ENCODE data around the gene ANKRD13D.
"Not testable (repeated sequence)": the region's sequence is repeated elsewhere in the genome, so short reads cannot be mapped to it uniquely, and the experiment has no call there.

The ANKRD13D gene

GRCh38 chr11:67307545-67308001 lies 18.5 kb downstream of the ANKRD13D start:
- DNase-seq: no peak

GRCh38 chr11:67308031-67308866 lies 19.1 kb downstream of the ANKRD13D start:
- no peak for DNase-seq

- DNase-seq: no peak
These were observed 20.1 kb downstream of the ANKRD13D start for GRCh38 chr11:67309166-67309565.

- DNase-seq: no peak
These were observed 20.6 kb downstream of the ANKRD13D start for GRCh38 chr11:67309661-67310061.

DNA sequence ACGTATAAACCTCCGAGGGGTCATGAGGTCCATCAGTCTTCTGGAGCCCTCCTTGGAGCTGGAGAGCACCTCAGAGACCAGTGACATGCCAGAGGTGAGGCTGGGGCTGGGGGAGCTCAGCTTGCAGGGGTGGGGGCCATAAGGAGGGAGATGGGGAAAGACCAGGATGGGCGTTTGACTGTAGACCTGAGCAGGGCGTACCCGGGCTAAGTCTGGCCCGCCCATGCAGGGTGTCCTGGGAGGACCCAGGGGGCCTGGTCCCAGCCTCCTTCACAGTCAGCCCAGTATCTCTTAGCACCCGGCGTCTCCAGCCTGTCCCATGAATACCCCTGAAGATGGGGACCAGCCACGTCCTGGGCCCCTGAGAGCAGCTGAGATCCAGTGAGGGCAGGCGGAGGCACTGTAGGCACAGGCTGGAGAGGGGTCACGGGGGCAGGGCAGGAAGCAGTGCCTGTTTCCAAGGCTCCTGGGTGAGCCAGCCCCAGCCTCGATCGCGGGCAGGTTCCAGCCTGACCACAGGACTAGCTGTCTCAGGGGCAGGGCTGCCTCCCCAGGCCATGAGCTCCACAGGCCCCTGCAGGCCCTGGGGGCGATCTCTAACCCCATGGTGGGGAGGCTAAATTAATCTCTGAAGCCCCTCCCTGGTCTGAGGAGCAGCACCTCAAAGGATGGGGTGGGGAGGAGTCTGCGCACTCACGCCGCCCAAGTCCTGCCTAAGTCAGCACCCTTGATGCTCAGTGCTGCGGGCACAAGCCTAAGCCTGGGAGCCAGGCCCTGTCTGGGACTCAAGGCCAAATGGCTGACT lies 21.3 kb downstream of the ANKRD13D start:
- DNase-seq: no peak

DNA sequence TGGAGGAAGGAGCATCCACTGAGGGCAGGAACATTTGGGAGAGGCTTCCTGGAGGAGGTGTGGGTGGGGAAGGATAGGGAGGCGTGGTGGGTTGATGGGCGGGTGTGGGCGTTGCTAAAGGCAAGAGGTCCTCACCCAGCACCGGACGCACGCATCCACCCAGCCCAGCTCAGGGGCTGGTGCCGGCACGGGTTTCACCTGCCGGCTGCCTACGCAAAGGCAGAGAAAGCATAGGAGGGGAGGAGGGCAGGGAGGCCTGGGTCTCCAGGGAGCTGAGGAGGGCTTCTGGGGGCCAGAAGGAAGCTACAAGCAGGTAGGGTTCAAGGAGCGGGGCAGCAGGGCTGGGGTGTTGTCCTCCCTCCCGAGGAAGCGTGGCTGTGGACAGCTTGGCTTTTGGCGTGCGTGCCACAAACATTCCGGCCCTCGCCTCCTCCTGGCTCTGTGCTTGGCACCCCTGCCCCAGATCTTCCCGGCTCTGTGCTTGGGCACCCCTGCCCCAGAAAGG lies 22.0 kb downstream of the ANKRD13D start:
- DNase-seq: no peak

GRCh38 chr11:67311556-67312082 lies 22.5 kb downstream of the ANKRD13D start:
- DNase-seq: no peak

DNA sequence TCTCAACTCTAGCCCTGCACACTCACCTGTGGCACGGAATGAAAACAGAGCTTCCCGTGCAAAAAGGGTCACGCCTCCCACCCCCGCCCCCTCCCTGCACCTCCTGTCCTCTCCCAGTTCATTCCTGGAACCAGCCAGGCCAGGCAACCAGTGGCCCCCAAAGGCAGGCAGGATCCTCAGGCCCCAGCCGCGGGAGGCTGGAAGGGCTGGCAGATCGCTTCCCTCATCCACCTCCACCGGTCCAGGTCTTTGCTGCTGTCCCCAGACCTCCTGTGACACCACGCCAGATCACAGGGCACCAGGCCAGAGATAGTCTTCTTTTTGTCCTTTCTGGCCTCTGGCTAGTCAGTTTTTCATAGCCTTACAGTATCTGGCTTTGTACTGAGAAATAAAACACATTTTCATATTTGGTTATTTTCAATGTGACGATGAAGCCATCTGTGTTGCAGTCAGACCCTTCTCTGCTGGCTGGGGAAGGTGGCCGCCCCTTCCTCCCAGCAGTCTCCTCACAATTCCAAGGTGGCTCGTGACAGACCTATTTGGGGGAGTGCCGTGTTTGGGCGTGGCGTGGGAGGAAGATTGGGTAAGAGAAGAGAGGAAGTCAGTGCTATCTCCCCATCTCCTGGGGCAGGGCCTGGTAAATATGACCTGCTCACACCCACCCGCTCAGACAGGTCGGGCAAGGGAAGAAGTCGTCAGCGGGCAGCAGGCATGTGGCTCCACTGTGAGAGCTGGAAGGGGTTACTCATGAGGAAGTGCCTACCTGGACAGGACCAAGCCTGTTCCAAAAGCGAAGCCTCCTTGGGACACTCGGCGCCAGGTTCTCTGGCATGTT lies 23.3 kb downstream of the ANKRD13D start:
- DNase-seq: no peak

DNA sequence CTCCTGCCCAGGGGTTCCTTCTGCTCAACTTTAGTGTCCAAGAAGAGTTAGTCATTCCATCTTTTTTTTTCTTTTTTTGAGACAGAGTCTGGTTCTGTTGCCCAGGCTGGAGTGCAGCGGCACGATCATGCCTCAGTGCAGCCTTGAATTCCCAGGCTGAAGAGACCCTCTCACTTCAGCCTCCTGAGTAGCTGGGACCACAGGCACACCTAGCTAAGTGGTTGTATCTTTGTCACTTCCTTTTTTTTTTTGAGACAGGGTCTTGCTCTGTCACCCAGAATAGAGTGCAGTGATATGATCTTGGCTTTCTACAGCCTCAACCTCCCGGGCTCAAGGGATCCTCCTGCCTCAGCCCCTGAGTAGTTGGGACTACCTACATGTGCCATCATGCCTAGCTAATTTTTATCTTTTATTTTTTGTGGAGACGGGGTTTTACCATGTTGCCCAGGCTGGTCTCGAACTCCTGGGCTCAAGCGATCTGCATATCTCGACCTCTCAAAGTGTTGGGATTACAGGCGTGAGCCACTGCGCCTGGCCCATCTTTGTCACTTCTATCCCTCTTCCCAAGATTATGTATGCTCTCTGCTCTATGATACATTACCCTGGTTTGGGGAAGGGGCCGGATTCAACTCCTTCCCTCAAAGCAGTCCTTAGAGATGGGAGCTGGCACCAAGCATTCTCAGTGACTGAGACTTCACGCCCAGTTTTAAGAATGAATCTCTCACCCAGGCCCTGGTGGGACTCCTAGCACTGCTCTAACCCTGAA lies 24.2 kb downstream of the ANKRD13D start:
- no peak for DNase-seq

DNA sequence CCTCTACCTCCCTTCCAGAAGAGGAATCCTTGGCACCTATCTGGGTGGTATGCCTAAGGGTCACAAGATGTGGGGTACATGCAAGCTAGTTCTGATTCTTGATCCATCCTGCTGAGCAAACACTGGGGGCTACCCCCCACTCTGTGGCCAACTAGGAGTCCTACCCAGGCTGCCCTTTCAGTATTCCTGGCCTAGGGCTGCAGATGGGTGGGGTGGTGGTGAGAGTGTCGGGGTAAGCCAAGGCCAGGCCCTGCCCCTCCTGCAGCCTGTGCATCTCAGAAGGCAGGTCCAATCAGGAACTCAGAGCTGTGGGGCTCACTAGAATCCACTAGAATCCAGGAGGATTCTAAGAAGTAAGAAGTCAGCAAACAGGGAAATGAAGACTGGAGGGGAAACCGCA lies 25.1 kb downstream of the ANKRD13D start:
- no peak for DNase-seq

GRCh38 chr11:67315325-67315909 lies 26.3 kb downstream of the ANKRD13D start:
- no peak for DNase-seq

GRCh38 chr11:67316882-67317204 lies 27.7 kb downstream of the ANKRD13D start:
- no peak for DNase-seq

GRCh38 chr11:67317205-67317887 lies 28.2 kb downstream of the ANKRD13D start:
- peak; percentile 98 for DNase-seq

DNA sequence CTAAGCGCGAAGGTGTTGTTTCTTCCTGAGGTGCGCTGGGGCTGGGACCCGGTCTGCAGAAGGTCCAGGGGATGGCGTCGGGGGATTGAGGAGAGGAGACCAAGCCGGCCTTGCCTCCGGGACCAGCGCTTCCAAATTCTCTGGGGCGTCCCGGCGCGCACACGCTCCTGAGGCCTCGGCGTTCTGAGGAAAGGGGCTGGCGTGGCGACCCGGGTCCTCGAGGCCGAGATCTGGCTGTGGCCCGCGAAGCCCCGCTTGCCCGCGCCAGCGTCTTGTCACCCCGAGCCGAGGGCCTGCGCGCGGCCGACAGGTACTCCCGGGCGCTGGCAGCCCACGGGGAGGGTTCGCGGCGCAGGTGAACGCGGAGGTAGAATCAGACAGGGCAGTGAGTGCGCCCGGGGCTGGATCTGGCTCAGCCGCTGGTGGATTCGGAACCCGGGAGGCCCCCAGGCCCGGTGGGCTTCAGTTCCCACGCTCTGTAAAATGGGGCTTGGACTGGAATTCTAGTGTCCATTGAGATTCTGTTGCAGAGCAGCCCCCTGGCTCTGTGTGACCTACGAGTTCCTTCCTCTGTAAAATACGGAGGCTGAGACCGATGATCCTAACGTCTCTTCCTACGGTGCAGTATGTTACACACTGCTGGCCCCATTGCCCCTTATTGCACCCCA lies 28.9 kb downstream of the ANKRD13D start:
- no peak for DNase-seq

DNA sequence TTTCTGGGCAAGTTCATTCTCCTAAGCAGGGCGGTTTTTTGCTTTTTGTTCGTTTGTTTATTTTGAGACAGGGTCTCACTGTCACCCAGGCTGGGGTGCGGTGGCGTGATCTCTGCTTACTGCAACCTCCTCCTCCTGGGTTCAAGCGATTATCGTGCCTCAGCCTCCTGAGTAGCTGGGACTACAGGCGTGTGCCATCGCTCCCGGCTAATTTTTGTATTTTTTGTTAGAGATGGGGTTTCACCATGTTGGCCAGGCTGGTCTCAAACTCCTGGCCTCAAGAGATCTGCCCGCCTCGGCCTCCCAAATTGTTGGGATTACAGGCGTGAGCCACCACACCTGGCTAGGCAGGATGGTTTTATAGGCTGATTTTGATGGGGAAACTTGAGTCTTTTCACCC lies 29.8 kb downstream of the ANKRD13D start:
- DNase-seq: not testable (repeated sequence)

DNA sequence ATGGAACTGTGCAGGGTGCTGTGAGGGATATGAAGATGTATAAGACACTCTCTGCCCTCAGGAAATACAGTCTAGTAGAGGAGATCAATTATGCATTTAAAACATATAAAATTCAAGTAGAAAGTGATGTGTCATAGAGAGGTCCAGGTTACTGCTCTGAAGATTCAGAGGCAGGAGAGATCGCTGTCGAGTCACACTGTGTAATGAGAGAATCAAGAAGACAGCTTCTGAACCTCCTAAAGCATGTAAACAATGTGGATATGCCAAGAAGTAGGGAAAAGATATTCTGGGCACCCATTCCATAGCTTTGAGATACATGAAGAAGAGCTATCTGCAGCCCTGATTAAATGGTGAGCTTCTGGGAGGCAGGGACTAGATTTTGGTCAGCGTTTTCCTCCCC lies 30.9 kb downstream of the ANKRD13D start:
- no peak for DNase-seq

DNA sequence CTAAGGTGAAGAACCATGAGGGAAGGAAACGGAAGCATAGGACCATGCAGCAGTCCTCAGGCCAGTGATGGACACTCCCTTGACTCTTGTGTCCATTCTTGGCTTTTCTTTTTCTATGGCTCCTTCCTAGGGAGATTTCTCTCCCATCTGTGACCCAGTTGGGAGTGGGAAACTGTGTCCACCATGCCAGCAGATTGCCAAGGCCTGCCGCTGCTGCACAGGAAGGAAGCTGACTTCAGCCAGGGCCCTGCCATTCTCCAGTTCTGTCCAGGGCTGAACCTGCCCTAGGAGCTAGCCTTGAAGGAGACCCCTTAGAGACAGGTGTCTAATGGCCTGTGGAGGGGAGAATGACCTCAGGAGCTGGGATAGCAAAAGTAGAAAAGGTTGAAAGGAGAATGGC lies 31.6 kb downstream of the ANKRD13D start:
- no peak for DNase-seq

DNA sequence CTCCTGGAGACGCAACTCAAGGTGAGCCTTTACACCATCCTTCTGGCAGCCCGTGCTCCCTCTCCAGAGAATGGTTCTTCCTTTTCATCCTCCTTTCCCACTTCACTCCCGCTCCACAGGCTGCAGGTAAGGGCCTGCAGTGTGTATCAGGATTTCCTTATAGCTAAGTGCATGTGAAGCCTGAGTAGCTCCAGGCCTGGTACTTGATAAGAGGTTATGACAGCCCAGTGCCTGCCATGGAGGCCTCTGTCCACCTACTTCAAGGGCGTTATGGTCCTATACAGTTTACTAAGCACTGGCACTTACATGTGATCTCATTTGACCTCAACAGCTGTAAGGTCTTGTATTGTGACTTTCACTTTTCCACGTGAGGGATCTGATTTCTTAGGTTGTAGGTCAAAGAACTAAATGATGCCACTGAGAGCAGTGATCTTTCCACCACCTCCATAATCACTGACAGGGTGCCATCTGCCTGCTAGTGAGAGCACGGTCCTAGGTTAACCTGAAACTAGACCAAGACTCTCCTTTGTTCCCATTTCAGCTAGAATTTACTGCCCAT lies 32.3 kb downstream of the ANKRD13D start:
- DNase-seq: no peak

GRCh38 chr11:67322049-67322448 lies 32.9 kb downstream of the ANKRD13D start:
- DNase-seq: no peak

DNA sequence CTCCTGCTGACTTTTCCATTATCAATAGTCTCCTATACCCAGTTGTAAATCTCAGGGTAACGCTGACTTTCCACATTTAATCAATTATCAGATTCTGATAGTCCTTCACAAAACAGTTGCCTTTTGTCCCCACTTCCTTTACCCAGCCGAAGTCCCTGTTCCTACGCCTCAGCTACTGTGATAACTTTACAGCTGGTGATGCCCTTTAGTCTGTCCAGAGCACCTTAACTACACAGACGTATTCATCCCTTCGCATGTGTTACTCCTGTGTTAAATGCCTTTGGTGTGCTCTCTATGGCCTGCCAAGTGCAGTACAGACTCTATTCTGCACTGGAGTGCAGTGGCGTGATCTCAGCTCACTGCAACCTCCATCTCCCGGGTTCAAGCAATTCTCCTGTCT lies 34.4 kb downstream of the ANKRD13D start:
- no peak for DNase-seq

All from stimulated activated CD4-positive, alpha-beta T cell treated with anti-CD3 and anti-CD28 coated beads, Interleukin-1b, Interleukin-23, amount 100 ng/mL, for 48 hours (primary cell).